K562 (cell line): ENCODE data around the gene RDH14. TPM values are rescaled to one million over a fixed set of nuclear protein-coding genes. Genes with fewer than 3 reads are reported as not detected.

Experiments used
- ATAC-seq: fragments of 200-7000 bp; cut with Tn5 transposase; 3 replicates; pipeline ENCODE4 v1.9.1; 2020; ENCODE audit warnings: moderate library complexity
- BruUV-seq: library from RNA; stranded (reverse); fragments of 400-500 nt; replicated peaks from 2 replicates; lab custom pipeline; 2021; lab: Mats Ljungman, UMichigan
- CTCF ChIA-PET: fragments of 300-600 bp; formaldehyde crosslinking; extraction: SDS; loops from one replicate; lab custom pipeline; 2021; ENCODE audit warnings: low intra/inter-chr PET ratio; lab: Yijun Ruan, JAX
- POLR2A ChIA-PET: fragments of 300-600, 350-650 bp; sonication (Branson Sonifier 250); formaldehyde crosslinking; extraction: SDS; loops from one replicate; lab custom pipeline; 2021; ENCODE audit warnings: antibody characterized with exemption, inconsistent platforms; lab: Yijun Ruan, JAX
- DNase-seq, 4 experiments: peaks; one replicate each; pipeline versions ENCODE4 v3.0.0 to v3.0.0-alpha.2; 2011 to 2018; ENCODE audit warnings: low spot score in 3 of 4, mixed read lengths in 3 of 4; ENCODE audit errors: extremely low read depth in 1 of 4
- FAIRE-seq: peaks from 2 replicates; lab custom pipeline; 2011; peaks lifted over from hg19 to GRCh38; lab: Jason Lieb, UNC
- H2AFZ ChIP-seq: 2 replicates; pipeline ENCODE4 v1.6.0; 2011; ENCODE audit warnings: low read depth, low read length, control low read depth, inconsistent platforms
- H3K27ac ChIP-seq: fragments of 200-600 bp; 3 replicates; pipeline ENCODE4 v1.8.0; 2011; ENCODE audit warnings: low read depth, mild to moderate bottlenecking, control low read depth, inconsistent platforms, low read length, moderate library complexity, mixed read lengths; ENCODE audit errors: extremely low read depth
- H3K27me3 ChIP-seq, 2 experiments: fragments of 300-600 bp in 1 of 2; 2 replicates in 1 of 2; 3 replicates in 1 of 2; pipeline versions ENCODE4 v1.6.0 to v1.8.0; 2011; ENCODE audit warnings: inconsistent platforms in 2 of 2, low read length in 2 of 2, mild to moderate bottlenecking in 1 of 2, mixed read lengths in 1 of 2, moderate library complexity in 1 of 2; ENCODE audit not compliant: control insufficient read depth in 2 of 2, insufficient read depth in 2 of 2
- H3K36me3 ChIP-seq: fragments of 300-600 bp; 3 replicates; pipeline ENCODE4 v1.8.0; 2011; ENCODE audit warnings: mild to moderate bottlenecking, low read length, inconsistent platforms; ENCODE audit not compliant: control insufficient read depth, insufficient read depth
- H3K4me1 ChIP-seq, 2 experiments: fragments of 200-600 bp in 1 of 2; replicated peaks in 1 of 2; 2 replicates in 1 of 2; 3 replicates in 1 of 2; pipeline versions ENCODE4 v1.5.1 to v1.8.0; 2011; ENCODE audit warnings: inconsistent platforms in 2 of 2, low read length in 2 of 2, mild to moderate bottlenecking in 1 of 2, mixed read lengths in 1 of 2, moderate library complexity in 1 of 2; ENCODE audit not compliant: control insufficient read depth in 2 of 2, insufficient read depth in 2 of 2
- H3K4me2 ChIP-seq: 2 replicates; pipeline ENCODE4 v1.6.1; 2011; ENCODE audit warnings: low read length, control low read depth, inconsistent platforms, mixed read lengths; ENCODE audit not compliant: insufficient read depth
- H3K4me3 ChIP-seq: fragments of 200-600 bp; sonication (generic), shearing (Covaris generic); 2 replicates; pipeline ENCODE4 v1.5.1; 2016; ENCODE audit warnings: control low read depth, inconsistent platforms
- H3K79me2 ChIP-seq: fragments of 200-600 bp; 3 replicates; pipeline ENCODE4 v1.8.0; 2011; ENCODE audit warnings: low read length, inconsistent platforms; ENCODE audit not compliant: control insufficient read depth, insufficient read depth
- H3K9ac ChIP-seq, 2 experiments: 2 replicates each; pipeline versions ENCODE4 v1.6.0 to v1.6.1; 2011; ENCODE audit warnings: low read depth in 2 of 2, low read length in 2 of 2, control low read depth in 1 of 2, inconsistent platforms in 1 of 2, mild to moderate bottlenecking in 1 of 2, mixed read lengths in 1 of 2; ENCODE audit not compliant: insufficient read depth in 1 of 2
- H3K9me1 ChIP-seq: one replicate; pipeline ENCODE4 v1.6.0; 2011; ENCODE audit warnings: inconsistent platforms, mild to moderate bottlenecking, low read length, moderate library complexity; ENCODE audit not compliant: control insufficient read depth, insufficient read depth
- H3K9me3 ChIP-seq: replicated peaks from 2 replicates; pipeline ENCODE4 v1.5.1; 2011; ENCODE audit warnings: low read depth, low read length, inconsistent platforms; ENCODE audit not compliant: control insufficient read depth, insufficient read depth
- H4K20me1 ChIP-seq: replicated peaks from 2 replicates; pipeline ENCODE4 v1.6.1; 2011; ENCODE audit warnings: low read length, inconsistent platforms, mixed read lengths; ENCODE audit not compliant: control insufficient read depth, insufficient read depth
- ASH1L ChIP-seq: fragments of 450-650 bp; IDR thresholded peaks from 2 replicates; pipeline ENCODE4 v1.6.1; 2018; ENCODE audit warnings: borderline replicate concordance, mild to moderate bottlenecking, low read depth; ENCODE audit not compliant: partially characterized antibody
- CBX3 ChIP-seq, 2 experiments: IDR thresholded peaks; 1 replicate in 1 of 2; 2 replicates in 1 of 2; pipeline ENCODE4 v1.6.1; 2012; ENCODE audit warnings: inconsistent platforms in 2 of 2, low read length in 2 of 2, borderline replicate concordance in 1 of 2, control low read depth in 1 of 2
- ETV5 ChIP-seq: sonication (generic); formaldehyde crosslinking; IDR thresholded peaks from 2 replicates; pipeline ENCODE4 v1.4.0; 2020; ENCODE audit warnings: low read depth, mild to moderate bottlenecking, missing genetic modification reagents
- HDAC8 ChIP-seq: fragments of 450-650 bp; IDR thresholded peaks from 2 replicates; pipeline ENCODE4 v1.6.1; 2016; ENCODE audit warnings: mild to moderate bottlenecking, missing genetic modification characterization, moderate library complexity, missing compliant biosample characterization
- HNRNPL ChIP-seq: fragments of 200-400 bp; formaldehyde crosslinking; IDR thresholded peaks from 2 replicates; pipeline ENCODE4 v1.6.1; 2017; ENCODE audit warnings: low read depth, mild to moderate bottlenecking, low read length
- NR3C1 ChIP-seq: sonication (generic); formaldehyde crosslinking; IDR thresholded peaks from 2 replicates; pipeline ENCODE4 v1.8.1; 2022; ENCODE audit warnings: missing genetic modification reagents
- POLR3G ChIP-seq: IDR thresholded peaks from 2 replicates; pipeline ENCODE4 v1.6.1; 2011; ENCODE audit not compliant: insufficient read length, insufficient replicate concordance; ENCODE audit errors: extremely low read depth
- PRPF4 ChIP-seq: fragments of 200-400 bp; formaldehyde crosslinking; IDR thresholded peaks from one replicate; pipeline ENCODE4 v1.6.1; 2017; ENCODE audit warnings: low read length, low read depth, mild to moderate bottlenecking; ENCODE audit not compliant: insufficient read depth, poor library complexity, severe bottlenecking
- RBBP5 ChIP-seq: fragments of 200-600 bp; sonication (generic); IDR thresholded peaks from 2 replicates; pipeline ENCODE4 v1.6.1; 2012; ENCODE audit warnings: borderline replicate concordance, mild to moderate bottlenecking, low read length, control low read depth, inconsistent platforms; ENCODE audit not compliant: insufficient read depth, poor library complexity, severe bottlenecking
- SIN3A ChIP-seq, 2 experiments: fragments of 150-350 bp in 1 of 2; IDR thresholded peaks; 2 replicates each; pipeline ENCODE4 v1.6.1; 2011 to 2016; ENCODE audit warnings: borderline replicate concordance in 2 of 2, low read depth in 2 of 2, low read length in 2 of 2, mild to moderate bottlenecking in 2 of 2, moderate library complexity in 2 of 2; ENCODE audit not compliant: control insufficient read depth in 1 of 2
- SIX5 ChIP-seq, 2 experiments: IDR thresholded peaks; 2 replicates each; pipeline ENCODE4 v1.6.1; 2011; ENCODE audit warnings: low read length in 2 of 2, borderline replicate concordance in 1 of 2, low read depth in 1 of 2, mild to moderate bottlenecking in 1 of 2, moderate library complexity in 1 of 2; ENCODE audit not compliant: insufficient read depth in 1 of 2
- SMAD2 ChIP-seq: fragments of 150-350 bp; IDR thresholded peaks from 2 replicates; pipeline ENCODE4 v1.6.1; 2014; ENCODE audit warnings: low read depth, mild to moderate bottlenecking, low read length
- STAT5A ChIP-seq: IDR thresholded peaks from 2 replicates; pipeline ENCODE4 v1.6.1; 2012; ENCODE audit warnings: low read length, inconsistent platforms, borderline replicate concordance
- TBL1XR1 ChIP-seq, 2 experiments: IDR thresholded peaks; 2 replicates each; pipeline ENCODE4 v1.6.1; 2012; ENCODE audit warnings: improper control_type of control experiment in 2 of 2, low read length in 2 of 2, mild to moderate bottlenecking in 1 of 2
- ZBTB8A ChIP-seq: fragments of 450-650 bp; IDR thresholded peaks from 2 replicates; pipeline ENCODE4 v1.6.1; 2018; ENCODE audit warnings: mild to moderate bottlenecking, moderate library complexity; ENCODE audit not compliant: partially characterized antibody
- ZNF274 ChIP-seq: IDR thresholded peaks from 2 replicates; pipeline ENCODE4 v1.6.1; 2011; ENCODE audit warnings: low read depth, mild to moderate bottlenecking, low read length, moderate library complexity, borderline replicate concordance
- ZNF77 ChIP-seq: fragments of 250-450 bp; sonication (Bioruptor Pico); IDR thresholded peaks from 2 replicates; pipeline ENCODE4 v1.5.0; 2020
- ZNF785 ChIP-seq: fragments of 250-450 bp; sonication (Bioruptor Pico); IDR thresholded peaks from 2 replicates; pipeline ENCODE4 v1.4.0; 2020; ENCODE audit warnings: mild to moderate bottlenecking
- WGBS: fragments of 100-300 bp; shearing (Covaris generic); methylation state at CpG from one replicate; pipeline ENCODE4 v1.1.6; 2016; ENCODE audit warnings: low coverage, mixed read lengths; ENCODE audit not compliant: insufficient coverage; ENCODE audit errors: missing lambda C conversion rate; 5-methylcytosine and 5-hydroxymethylcytosine counted together
- in situ Hi-C: fragments of 300-500 bp; cut with MboI; formaldehyde crosslinking; loops from 4 replicates; pipeline ENCODE4 v1.15.0; 2018; ENCODE audit warnings: inconsistent platforms, mixed read lengths
- intact Hi-C: fragments of 100-400 bp; cut with micrococcal nuclease; formaldehyde crosslinking; loops from 2 replicates; pipeline ENCODE4 v1.14.2; 2022
- polyA plus RNA-seq, 8 experiments: library from polyadenylated mRNA; depleted of rRNA in 4 of 8; stranded (reverse) in 5 of 8; unstranded in 3 of 8; fragments of >200 nt; fragmentation: Nextera tagmentation in 2 of 8; fragmentation: Illumina TruSeq in 1 of 8; extraction: Ambion mirVana in 2 of 8; extraction: Trizol in 1 of 8; gene quantifications; 2 replicates each; pipeline versions ENCODE4 v1.2.1 to v1.2.3, GENCODE V29; 2011 to 2014; ENCODE audit warnings: inconsistent platforms in 1 of 8, missing spikeins in 1 of 8
- total RNA-seq, 7 experiments: library from RNA; depleted of rRNA in 6 of 7; stranded (reverse); fragments of >200 nt in 6 of 7; fragmentation: Illumina TruSeq in 2 of 7; extraction: Trizol in 2 of 7; gene quantifications; 2 replicates each; pipeline versions ENCODE4 v1.2.1 to v1.2.3, GENCODE V29; 2011 to 2021; ENCODE audit warnings: low replicate concordance in 1 of 7
- TF ChIP-seq, protein P1 (sequence below): fragments of 450-650 bp; formaldehyde crosslinking; IDR thresholded peaks from 2 replicates; pipeline ENCODE4 v1.4.0; 2022; ENCODE audit warnings: missing genetic modification characterization
- TF ChIP-seq, protein P2 (sequence below), 2 experiments: IDR thresholded peaks in 1 of 2; conservative IDR thresholded peaks in 1 of 2; 2 replicates each; pipeline ENCODE4 v1.6.1; 2016; ENCODE audit warnings: low read depth in 2 of 2, mild to moderate bottlenecking in 1 of 2, missing compliant biosample characterization in 1 of 2, missing genetic modification characterization in 1 of 2, moderate library complexity in 1 of 2

Gene RDH14
- total and polyA plus RNA-seq, 9 of the 15 experiments (the other 6 are each of a cell fraction or from before 2014, with no cell fraction given), result 6.7 to 26.2 (median 20.9) TPM

- no peak for ATAC-seq
- no peaks in the 10 kb centered on the region for H3K4me1 ChIP-seq
- TF ChIP-seq ZBTB8A (no peak), SIN3A (IDR thresholded peaks at IDR 0.05; ENCODE audit: borderline replicate concordance in 2 of 2, control insufficient read depth in 1 of 2, low read depth in 2 of 2, low read length in 2 of 2) (no peak), CBX3 (IDR thresholded peaks at IDR 0.05; ENCODE audit: borderline replicate concordance in 1 of 2, low read length in 2 of 2) (no peak), HDAC8 (no peak), POLR3G (no peak), SIX5 (IDR thresholded peaks at IDR 0.05; ENCODE audit: borderline replicate concordance in 1 of 2, insufficient read depth in 1 of 2, low read depth in 1 of 2, low read length in 2 of 2) (no peak), ZNF77 (no peak), NR3C1 (no peak), SMAD2 (no peak), ETV5 (CRISPR knock-in tag) (no peak), TBL1XR1 (IDR thresholded peaks at IDR 0.05; ENCODE audit: low read length in 2 of 2) (no peak), STAT5A (no peak), ASH1L (no peak), RBBP5 (no peak), ZNF785 (CRISPR knock-in tag) (no peak), HNRNPL (no peak), ZNF274 (no peak), PRPF4 (no peak)
- TF ChIP-seq, protein P1, sequence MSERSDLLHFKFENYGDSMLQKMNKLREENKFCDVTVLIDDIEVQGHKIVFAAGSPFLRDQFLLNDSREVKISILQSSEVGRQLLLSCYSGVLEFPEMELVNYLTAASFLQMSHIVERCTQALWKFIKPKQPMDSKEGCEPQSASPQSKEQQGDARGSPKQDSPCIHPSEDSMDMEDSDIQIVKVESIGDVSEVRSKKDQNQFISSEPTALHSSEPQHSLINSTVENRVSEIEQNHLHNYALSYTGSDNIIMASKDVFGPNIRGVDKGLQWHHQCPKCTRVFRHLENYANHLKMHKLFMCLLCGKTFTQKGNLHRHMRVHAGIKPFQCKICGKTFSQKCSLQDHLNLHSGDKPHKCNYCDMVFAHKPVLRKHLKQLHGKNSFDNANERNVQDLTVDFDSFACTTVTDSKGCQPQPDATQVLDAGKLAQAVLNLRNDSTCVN (CRISPR knock-in tag), result no peak
- TF ChIP-seq, protein P2, sequence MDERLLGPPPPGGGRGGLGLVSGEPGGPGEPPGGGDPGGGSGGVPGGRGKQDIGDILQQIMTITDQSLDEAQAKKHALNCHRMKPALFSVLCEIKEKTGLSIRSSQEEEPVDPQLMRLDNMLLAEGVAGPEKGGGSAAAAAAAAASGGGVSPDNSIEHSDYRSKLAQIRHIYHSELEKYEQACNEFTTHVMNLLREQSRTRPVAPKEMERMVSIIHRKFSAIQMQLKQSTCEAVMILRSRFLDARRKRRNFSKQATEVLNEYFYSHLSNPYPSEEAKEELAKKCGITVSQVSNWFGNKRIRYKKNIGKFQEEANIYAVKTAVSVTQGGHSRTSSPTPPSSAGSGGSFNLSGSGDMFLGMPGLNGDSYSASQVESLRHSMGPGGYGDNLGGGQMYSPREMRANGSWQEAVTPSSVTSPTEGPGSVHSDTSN (CRISPR knock-in tag; IDR thresholded peaks at IDR 0.05; ENCODE audit: low read depth), result no peak
- TF ChIP-seq, protein P2 (tag; conservative IDR thresholded peaks at IDR 0.05; ENCODE audit: low read depth), result no peak
- H3K27me3 ChIP-seq, result no peaks in the 10 kb centered on the region
- H3K9me1 ChIP-seq, result no peaks in the 10 kb centered on the region
- H4K20me1 ChIP-seq, result no peaks in the 10 kb centered on the region
- intact Hi-C loops, result no loop called here
- in situ Hi-C loops, result no loop called here
- DNase-seq, result no peak
- H3K4me2 ChIP-seq, result no peak overlapping the region
- no peaks in the 10 kb centered on the region for H3K79me2 ChIP-seq
- 0% methylated on average over 2 of the region's 2 CpGs for WGBS
- FAIRE-seq, result no peak
- ChIA-PET CTCF (no interaction called here), POLR2A (no interaction called here)
- H3K27ac ChIP-seq, result no peak overlapping the region
- BruUV-seq, result no TSS peak
- H3K36me3 ChIP-seq, result no peaks in the 10 kb centered on the region
- H3K9me3 ChIP-seq, result no peaks in the 10 kb centered on the region
- H2AFZ ChIP-seq, result no peak overlapping the region
- H3K4me3 ChIP-seq, result no peak overlapping the region
- no peak overlapping the region for H3K9ac ChIP-seq
These were observed 39.8 kb upstream of the RDH14 start for GRCh38 chr2:18600255-18600613.
